Erythroblast (primary cell): ENCODE data around the gene TPRKB.

Source experiments
- GATA1 ChIP-seq: IDR thresholded peaks from 2 replicates; pipeline ENCODE4 v1.6.1; 2011; ENCODE audit warnings: low read depth, mild to moderate bottlenecking, control low read depth, low read length, moderate library complexity
- POLR2A ChIP-seq: IDR thresholded peaks from 2 replicates; pipeline ENCODE4 v1.6.1; 2011; ENCODE audit warnings: mild to moderate bottlenecking, low read length

GRCh38 chr2:73779467-73780236, 42.5 kb upstream of the TPRKB start, which contains the start of gene DUSP11:
- TF ChIP-seq POLR2A, result peak; percentile 84
- TF ChIP-seq GATA1, result no peak
